Activated CD4-positive, alpha-beta T cell treated with anti-CD3 and anti-CD28 coated beads for 4 hours (primary cell): ENCODE results near the gene ST7.

Source experiments
- DNase-seq, 2 donors: peaks; one replicate each; pipeline ENCODE4 v3.0.0-alpha.2; 2020

The ST7 gene

DNA sequence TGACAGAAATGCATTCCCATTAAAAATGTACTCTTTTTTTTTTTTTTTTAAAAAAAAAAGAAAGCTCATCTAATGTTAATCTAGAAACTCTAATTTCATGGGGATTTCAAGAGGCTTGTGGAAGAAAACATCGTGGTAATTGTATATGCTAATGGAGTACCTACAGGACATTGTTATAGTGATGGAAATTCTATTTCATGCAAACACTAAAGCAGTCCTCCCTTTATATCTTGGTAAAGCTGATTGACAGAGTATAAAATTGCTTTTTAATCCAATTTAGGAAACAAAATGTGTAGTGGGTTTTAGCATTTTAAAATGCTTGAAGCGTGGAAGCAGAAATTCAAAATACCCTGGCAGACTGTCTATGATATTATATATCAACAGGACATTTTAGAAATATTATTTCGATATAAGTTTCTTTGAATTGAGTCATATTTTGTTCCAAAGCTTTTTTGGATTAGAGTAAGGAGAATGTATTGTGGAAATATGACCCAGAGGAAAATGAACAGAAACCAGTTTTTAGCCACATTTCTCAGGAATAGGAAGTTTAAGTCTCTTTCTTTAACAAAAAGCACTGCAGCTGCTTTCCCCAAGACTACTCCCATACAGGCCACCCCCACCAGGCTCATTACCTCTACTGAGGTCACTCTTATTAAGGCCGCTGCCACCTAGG lies 247.6 kb downstream of the ST7 start:
- no peak for DNase-seq

DNA sequence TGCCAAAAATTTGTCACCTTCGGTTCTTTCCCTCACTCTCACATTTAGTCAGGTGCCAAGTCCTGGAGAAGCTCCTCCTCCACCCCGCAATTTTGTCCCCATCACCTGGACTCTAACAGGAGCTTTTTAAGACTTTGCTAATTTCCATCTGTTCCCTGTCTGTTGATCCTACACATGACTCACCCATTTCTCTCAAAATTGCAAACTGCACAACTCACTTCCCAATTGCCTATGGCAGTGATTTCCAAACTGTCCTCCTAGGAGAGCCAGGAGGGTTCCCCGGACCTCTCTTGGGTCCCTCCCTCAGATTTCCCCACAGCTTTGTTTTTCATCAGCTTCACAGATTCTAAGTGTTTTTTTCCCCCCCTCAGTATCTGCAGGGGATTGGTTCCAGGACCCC lies 249.2 kb downstream of the ST7 start:
- no peak for DNase-seq

DNA sequence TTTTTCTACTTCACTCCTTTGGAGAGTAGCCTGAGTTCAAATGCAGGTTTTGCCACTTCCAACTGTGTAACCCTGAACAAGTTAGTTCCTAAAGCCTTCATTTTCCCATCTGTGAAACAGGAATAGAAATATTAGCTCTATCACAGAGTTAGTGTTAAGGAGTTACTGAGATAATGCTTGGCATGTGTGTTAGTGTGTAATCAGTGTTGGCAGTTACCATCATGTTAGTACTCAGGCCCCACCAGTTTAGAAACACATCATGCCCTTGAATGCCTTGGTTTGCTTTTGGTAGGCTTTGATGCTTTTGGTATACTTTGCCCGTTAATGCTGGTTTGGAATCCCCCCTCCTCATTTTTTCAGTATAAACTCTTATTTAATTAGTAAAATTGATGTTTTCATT lies 249.9 kb downstream of the ST7 start:
- DNase-seq, result no peak

DNA sequence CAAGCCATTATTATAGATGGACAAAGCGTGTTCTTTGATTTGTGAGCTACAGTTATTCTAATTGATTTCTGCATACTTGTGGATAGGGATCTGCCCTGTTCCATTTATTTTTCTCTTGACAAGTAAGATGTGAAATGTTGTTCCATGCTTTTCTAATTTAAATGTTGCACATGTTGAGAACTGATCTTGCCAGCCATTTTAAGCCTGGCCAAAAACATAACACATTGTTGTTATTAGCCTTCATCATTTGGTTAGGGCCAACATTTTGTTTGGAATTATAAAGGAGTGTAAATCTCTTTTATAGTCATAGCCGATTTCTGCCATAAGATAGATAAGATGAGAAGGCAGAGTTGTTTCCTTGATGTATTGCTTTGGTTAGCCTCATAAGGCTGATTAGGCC lies 252.6 kb downstream of the ST7 start:
- DNase-seq, result no peak

DNA sequence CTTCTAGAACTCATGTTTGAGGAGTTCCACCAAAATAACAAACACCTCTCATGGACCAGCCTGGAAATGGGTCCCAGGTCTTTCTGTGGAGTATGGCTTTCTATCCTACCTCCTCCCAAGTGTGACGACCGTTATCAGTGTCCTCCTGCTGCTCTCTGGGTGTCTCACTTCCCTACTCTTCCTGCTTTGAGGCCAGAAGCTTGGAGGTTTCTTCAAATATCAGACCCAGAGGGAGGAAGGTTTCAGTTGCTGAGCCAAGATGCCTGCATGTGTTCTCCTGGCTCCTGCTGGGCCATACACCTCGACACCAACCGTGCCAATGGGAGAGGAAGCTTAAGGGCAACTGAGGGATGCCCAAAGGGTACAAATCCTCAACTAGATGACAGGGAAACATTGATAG lies 255.0 kb downstream of the ST7 start:
- no peak for DNase-seq

DNA sequence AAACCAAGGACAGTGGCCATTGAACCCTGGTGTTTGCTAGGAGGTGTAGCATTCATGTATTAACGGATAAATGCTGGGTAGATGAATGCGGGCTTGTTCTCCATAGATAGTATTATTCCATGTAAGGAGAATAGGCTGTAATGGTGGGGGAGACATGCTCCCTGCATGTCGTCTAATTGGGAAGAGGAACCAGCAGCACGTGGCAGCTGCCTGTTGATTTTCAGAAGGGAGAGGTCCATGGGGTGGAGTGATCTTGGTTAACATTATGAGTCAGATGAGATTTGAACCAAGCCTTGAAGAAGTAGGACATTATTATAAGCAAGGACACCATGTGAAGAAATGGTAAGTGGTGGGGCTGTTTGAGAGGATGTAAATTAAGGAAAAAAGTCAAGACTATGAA lies 257.1 kb downstream of the ST7 start:
- no peak for DNase-seq

DNA sequence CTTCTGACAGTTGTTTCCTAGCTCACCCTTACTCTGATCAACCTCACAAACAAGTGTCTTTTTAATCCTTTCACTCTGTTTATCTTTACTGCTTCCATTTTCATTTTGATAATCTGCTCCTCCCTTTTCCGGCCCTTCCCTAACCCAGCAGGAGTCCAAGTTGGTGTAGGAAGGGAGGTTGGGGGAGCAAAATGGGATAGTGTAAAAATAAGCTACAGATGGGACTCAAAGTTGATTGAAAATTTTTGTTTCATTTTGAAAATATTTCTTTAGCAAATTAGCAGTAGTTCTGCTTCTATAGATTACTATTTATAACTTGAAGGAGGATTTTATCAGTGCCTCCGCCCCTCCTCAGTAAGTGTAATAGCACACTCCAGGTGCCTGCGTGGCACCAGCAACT lies 257.6 kb downstream of the ST7 start:
- DNase-seq, result no peak

DNA sequence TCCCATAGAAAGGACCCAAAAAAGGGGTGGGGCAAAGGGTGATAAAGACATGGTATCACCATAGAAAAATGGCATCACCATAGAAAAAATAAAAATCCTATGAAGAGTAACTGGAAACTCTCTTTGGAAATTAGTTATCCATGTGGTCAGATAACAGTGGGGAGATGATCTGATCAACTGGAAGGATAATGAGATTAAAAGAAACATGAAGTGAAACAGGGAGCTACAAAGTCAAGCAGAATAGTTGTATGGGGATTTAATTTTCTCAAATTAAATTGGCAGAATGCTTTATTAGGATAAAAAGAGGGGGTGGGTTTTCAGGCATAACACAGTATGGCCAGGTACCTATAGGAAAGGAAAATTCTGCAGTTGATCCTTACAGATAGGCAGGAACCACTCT lies 258.3 kb downstream of the ST7 start:
- DNase-seq, result no peak

DNA sequence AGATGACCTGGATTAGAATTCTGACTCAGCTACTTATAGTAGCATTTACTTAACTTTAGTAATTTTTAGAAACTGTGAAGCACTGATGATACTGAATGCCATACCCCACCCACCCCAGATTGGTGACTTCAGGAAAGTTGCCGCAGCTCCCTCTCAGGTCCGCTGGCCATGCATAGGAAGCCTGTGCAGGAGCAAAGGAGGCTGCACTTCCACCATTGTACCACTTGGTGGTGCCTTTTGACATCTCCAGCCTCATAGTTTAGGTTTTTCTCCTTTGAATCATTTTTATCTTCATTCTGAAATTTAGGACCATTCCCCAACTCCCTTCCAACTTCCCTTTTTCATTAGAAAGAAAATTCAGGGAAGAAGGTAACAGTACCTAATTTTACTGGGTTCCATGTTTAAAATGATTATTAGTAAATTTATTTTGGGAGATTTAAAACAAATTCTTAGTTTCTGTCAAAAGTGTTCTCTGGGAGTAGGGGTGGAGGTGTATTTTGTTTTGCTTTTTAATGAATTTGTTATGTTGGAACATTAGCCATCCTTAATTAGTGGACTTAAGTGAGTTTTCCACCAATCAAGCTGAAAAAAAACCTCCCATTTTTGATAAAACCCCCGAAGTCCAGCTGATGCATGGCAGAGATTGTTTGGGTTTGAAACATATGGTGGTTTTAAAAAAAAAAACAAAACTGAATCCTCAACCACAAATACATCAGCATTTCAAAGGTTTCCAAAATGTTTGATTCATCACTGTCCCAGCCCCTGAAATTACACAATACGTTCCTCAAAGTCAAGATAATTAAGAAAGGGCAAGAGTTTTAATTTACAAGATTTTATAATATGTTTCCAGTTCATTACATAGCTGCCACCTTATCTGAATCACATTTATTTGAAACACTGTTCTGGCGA lies 259.9 kb downstream of the ST7 start:
- DNase-seq, result peak in 1 of 2 donors; percentile 26

DNA sequence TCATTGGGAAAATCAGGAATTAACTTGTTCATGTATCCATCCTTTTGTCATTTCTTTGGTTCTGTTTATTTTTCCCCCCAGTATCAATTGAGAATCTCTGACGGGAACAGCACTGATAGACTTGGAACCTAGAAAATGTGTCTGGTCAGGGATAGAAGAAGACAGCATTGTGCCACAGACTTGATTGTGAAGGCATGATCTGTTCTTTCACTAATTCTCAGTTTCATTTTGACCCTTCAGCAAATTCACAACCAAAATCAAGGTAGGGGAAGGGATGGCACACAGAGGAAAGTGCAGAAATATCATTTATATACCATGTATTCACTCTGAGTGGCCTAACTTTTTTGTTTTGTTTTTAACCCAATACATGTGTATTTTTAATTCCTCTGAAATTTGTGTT lies 262.7 kb downstream of the ST7 start:
- no peak for DNase-seq

DNA sequence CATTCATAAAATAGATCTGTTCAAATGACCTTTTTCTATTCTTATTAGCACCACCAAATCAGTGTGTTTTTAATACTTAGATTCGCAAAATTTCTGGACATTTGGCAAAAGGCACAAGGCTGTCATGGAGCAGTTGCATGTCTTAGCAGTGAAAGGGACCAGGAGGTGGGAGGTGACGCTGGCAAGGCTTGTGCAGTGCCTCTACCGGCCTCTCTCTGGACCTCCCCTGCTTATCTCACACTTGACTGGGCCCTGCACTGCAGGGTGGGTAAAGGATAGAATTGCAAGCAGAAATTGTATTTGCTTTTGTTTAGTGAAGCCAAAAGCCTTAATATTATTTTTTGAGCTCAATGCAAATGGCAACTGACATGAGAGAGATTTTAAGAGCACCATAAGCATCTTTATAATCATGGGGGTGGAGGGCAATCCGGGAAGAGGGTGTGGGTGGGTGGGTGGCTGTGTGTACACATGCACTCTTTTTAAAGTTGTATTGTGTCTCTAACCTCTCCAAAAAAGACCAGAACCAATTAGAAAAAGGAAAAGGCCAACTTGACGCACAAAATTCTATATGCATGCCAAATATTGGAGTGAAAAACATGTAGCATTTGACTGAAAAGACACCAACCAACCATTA lies 263.3 kb downstream of the ST7 start:
- DNase-seq, result no peak

DNA sequence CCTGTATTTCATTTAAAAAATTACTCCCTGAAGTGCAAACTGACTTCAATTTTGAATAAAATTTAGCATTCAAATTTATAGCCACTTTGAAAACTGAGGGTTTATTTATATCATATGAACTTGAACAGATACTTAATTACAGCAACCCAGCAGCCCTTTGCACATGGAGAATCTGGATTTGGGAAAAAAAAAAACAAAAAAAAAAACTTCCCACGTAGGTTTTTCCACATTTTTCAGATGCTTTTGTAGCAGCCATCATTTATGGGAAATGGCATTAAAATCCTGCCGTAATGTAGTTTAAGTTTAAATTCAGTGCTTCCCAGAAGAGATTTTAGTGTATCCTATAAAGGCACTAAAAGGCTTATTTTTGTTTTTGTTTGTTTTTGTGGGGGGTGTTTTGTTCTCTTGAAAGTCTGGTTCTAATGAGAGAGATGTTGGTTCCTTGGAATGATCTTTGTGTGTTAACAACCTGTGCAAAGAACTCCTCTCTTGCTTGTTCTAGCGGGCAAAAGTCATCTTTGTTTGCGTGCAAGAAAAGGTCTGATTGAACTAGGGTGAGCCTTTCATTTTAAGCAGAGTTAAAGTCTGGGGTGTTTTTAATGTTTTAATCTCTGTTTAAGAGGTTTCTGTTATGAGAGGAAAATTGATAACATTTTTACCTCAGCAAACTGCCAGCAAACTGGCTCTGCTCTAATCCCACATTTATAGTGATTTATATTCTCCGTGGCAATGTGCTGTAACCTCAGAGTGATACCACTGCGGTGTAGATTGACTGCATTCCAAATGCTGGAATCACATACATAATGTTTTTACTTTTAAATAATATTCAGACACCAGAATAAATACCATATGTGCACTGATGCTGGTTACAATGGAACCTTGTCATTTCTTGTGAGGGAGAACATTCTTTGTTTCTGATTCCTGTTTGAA lies 264.1 kb downstream of the ST7 start:
- no peak for DNase-seq

DNA sequence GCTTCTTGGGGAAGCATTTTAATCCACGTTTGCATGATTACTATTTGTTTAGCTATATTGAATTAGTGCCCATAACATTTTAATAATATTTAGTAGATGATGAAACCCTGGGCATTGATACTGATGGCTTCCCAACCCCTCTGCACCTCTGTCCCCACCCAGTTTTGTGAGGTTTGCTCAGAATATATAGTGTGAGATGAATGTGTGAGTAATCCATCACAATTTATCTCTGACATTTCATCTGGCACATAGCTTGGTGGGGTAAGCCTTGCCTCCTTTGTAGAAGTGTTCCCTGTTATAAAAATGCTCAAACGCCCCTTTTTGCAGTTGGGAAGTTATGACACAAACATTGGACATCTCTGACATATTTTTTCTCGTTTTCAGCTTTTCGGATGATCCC lies 265.4 kb downstream of the ST7 start:
- no peak for DNase-seq

DNA sequence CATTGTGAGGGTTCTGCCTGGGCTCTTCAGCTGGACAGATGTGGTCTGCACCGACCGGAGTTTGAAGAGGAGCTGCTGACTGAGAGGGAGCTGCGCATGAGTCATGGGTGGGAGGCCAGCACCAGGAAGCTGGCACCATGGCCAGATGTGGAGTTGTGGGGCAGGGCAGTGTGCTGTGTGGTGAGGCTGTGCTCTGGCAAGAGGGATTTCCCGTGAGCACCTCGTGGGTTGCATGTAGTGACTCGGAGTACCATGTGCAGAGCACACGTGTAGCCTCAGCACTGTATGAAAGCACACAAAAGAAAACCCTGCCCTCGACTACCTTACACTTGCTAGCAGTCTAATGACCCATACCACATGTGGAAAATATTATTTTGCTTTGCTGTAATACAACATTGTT lies 266.2 kb downstream of the ST7 start:
- DNase-seq, result no peak

DNA sequence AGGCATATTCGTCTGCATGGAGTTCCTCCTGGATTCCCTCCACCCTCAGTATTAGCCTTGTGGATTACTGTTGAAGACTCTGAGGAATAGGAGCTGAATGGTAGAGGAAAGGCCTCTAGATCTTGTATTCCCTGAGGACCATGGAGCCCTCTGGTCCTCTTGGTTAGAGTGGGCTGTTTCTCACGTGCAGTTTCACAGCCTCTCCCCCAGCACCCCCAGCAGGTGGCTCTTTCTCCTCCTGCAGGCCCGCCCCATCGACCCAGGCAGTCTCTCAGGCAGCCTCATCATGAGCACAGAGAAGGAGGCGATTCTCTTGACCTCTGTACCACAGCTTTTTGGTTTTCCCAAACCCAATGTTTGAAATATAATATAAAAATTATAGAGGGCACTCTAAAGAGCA lies 267.5 kb downstream of the ST7 start:
- DNase-seq, result no peak

DNA sequence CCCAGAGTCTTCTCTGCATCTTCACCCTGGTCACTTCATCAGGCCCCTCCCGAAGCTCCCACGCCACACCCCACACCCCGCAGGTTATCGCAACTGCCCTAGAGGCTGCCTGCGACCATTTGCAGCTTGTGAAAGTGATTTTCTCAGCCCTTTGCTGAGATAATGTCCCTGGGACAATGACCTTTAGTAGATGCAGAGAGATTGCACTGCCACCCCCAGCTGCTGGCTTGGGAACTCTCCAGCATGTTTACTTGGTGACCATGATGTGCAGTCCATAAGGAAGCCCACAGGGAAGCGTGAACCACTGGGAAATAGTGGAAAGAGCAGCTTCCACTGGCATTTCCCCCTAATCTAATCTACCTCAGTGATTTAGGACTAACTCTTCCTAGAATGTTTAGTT lies 272.2 kb downstream of the ST7 start:
- DNase-seq, result no peak

DNA sequence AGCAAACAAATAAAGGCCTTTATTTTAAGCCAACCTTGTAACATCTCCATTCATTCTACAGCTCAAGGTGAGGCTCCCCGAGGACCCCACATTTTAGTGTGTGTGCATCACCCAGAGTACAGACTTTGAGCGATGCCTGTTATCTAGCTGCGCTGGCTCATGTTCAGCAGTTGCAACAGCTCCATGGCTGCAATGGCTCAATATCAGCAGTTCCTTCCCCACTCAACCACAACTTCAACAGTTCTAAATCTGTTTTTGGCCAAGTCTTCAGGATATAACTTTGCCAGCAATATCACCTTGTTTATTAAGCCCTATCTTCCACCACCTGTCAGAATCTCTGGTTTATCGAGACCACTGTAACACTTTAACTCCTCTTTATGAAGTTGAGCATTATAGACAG lies 273.8 kb downstream of the ST7 start:
- DNase-seq, result no peak

DNA sequence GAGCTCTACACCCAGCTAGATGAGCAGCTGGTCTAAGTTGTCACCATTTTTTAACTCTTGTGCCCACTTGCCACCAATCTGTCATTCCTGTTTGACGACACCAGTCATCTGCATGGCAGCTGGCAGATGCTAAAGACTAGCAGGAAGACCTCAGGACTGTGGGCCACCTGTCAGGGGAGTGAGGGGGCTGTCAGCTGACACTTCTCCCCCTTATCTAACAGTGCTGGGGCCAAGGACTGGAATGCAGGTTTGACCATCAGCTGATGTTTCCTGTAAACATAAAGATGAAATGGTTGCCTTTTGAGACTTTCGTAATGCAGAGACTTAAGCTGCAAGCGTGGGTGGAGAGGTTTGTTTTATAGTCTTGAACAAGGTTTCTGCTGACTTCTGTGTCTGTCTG lies 276.0 kb downstream of the ST7 start:
- DNase-seq, result no peak

DNA sequence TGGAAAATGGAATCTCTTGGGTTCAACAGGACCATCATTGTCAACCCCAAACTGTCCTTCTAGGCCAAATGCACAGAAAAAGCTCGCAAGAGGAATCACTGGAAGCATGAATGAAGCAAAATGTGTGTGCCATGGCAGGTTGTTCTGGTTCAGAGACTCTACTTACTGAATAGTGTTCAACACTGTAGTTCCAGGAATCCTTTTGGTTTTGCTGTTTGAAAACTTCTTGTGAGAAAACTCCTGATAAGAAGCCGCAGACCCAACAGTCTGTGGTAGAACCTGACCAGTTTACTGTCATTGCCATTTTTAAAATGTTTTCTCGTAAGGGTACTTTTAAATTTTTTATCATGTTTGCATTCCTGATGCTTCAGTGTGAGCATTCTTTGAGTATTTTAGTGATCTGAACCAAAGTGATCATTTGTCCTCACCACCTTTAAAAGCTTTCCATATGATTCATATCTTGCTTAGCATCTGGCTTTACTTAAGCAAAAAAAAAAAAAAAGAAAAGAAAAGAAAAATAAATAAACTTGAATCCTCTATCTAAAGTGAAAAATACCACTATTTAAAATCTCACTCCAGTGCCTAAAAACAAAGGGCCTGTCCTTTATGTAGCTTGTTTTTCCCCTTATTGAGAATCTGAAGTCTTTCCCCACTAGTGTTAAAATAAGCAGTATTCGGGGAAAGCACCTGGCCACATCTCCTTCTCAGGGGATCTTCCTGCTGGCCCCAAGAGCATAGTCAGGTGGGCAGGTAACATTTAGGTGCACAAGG lies 277.2 kb downstream of the ST7 start:
- no peak for DNase-seq

DNA sequence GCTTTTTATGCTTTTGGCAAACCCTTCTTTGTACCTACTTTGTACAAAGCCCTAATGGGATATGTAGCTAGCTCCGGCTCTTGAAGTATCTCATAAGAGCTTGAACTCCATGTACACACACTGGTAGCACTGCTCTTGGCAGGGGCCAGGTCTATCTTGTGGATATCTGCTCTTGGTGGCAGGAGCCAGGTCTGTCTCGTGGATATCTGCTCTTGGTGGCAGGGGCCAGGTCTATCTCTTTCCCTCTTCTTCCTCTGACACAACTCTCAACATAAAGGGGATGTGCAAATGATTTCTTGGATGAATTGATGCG lies 277.7 kb downstream of the ST7 start:
- DNase-seq, result no peak

DNA sequence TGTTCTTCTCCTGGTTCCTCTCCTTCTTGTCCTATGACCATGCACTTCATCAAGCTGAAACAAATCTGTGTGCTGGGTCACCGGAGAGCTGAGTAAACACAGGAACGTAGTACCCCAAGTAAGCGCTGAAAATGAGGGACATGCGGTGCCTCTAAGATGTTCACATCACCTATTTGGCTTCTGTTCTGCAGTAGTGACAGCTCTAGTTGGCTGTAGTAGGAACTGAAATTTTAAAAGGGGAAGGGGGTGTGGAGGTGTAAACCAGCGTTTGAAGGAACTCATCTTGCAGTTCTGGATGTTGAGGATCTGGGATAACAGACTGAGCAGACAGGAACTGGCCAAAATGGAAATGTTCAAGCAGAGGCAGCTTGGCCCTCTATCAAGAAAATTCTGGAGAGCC lies 284.3 kb downstream of the ST7 start:
- DNase-seq, result no peak

DNA sequence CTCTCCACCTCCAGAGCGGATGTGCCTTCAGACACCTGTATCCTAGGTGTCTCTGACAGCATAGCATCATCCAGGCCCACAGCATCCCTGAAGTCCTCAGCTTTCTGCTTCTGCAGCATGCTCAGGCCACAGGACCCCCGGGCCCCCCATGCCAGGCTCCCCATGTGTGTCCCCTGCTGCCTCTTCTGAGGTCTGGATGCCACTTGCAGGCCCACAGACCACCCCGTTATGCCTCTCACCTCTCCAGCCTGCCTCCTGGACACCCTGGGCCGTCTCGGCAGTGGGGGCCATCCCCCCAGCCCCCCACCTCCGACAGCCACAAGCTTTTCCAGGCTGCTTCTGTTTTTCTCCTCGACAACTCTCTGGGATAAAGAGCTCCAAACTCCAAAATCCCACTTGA lies 285.2 kb downstream of the ST7 start:
- DNase-seq, result no peak
